AG09309 (cell line): ENCODE results near the gene CCDC187.

Source experiments
- DNase-seq: peaks from one replicate; pipeline ENCODE4 v3.0.0-alpha.2; 2010; ENCODE audit warnings: low read depth
- H3K4me3 ChIP-seq: 2 replicates; pipeline ENCODE4 v1.5.1; 2011; ENCODE audit warnings: mild to moderate bottlenecking, low read depth, low read length, moderate library complexity; ENCODE audit not compliant: control insufficient read depth
- CTCF ChIP-seq: IDR thresholded peaks from 2 replicates; pipeline ENCODE4 v1.5.1; 2011; ENCODE audit warnings: mild to moderate bottlenecking, low read depth, low read length, inconsistent platforms; ENCODE audit not compliant: insufficient read depth, control insufficient read depth; ENCODE audit errors: missing control alignments

Gene CCDC187

DNA sequence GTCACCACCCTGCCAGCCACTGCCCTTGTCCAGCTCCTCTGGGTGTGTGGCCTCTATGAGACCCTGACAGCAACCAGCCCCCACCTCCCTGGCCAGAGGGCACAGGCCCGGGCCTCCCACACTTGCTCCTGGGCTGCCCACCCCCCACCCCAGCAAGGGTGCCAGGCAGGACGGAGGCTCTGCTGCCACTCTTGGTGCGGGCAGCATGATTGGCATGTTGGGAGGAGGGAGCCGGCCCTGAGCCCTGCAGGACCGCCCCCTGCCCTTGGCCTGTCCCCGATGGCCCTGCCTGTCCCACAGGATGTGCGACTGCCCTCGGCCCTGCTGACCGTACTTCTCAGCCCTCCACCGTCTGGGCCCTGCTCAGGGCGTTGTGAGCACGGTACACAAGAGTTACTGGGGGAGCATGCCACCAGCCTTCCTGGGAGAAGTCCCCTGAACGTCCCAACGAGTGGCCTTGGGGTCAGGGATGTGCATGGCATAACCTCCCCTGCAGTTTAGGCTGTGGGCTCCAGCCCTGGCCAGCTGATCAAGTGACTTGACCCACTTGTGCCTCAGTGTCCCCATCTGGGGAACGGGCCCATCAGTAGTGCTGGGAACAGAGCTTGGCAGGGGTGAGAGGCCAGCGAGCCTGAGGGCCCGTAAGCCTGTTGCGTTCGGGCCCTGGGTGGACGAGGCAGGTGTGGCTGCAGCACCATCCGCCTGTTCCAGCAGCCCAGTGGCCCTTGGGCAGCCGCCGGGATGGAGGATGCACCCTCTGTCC, 39.4 kb upstream of the CCDC187 start:
- no peak for DNase-seq
- no peak overlapping the region for H3K4me3 ChIP-seq
- no peak for TF ChIP-seq CTCF

DNA sequence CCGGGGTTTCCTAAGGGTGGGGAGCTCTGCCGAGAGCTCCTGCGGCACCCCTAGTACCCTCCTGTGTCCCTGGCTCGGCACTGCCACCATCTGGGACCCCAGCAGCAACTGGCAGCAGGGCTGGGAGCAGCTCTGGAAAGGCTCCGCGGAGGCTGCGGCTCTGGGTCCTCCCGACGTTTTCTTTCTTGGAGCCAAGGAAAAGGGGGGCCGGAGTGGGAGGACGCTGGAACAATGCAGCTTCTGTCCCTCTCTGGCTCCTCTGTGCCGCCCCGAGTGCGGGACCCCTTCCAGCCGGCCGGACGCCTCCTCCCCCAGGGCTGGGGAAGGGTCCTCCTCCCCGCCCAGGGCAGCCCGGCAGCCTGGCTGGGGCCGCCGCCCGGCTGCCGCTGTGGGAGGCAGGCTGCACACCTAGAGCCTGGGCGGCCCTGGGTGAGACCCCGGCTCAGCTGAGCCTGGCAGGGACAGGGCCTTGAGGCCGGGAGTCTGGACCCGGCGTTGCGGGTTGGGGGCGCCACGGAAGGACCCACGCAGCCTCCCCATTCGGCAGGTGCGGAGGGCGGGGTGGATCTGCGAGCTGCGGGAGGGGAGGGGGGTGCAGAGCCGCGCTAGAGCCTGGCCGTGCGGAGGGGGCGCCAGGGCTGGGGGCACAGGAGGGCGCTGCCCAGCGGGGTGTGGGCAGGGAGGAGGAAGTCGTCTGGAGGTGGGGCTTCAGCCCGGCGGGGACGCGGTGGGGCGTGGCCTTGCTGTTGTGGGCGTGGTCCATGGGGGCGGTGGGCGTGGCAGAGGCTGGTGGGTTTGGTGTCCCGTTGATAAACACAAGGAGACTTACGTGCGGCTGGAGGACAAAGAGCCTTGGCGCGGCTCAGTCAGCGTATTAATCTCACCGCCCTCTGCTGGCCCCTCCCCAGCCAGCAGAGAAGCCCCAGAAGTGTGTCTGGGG, 38.6 kb upstream of the CCDC187 start:
- DNase-seq, result no peak
- no peak overlapping the region for H3K4me3 ChIP-seq
- TF ChIP-seq CTCF, result no peak

DNA sequence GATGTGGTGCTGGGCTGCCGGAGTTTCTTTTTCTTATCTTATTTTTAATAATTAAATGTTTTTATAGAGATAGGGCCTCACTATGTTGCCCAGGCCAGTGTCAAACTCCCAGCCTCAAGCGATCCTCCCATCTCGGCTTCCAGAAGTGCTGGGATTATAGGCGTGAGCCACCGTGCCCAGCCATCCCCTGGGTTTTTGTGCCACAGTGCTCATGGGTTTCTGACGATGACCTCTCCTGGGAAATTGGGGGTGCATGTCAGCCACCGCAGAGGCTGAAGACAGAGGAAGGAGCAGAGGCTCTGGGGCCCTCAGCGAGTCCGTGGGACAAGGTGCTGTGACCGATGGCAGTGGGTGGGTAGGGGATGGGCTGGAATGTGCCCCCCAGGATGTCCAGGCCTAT, 37.9 kb upstream of the CCDC187 start:
- TF ChIP-seq CTCF, result no peak
- no peak for DNase-seq
- H3K4me3 ChIP-seq, result no peak overlapping the region

DNA sequence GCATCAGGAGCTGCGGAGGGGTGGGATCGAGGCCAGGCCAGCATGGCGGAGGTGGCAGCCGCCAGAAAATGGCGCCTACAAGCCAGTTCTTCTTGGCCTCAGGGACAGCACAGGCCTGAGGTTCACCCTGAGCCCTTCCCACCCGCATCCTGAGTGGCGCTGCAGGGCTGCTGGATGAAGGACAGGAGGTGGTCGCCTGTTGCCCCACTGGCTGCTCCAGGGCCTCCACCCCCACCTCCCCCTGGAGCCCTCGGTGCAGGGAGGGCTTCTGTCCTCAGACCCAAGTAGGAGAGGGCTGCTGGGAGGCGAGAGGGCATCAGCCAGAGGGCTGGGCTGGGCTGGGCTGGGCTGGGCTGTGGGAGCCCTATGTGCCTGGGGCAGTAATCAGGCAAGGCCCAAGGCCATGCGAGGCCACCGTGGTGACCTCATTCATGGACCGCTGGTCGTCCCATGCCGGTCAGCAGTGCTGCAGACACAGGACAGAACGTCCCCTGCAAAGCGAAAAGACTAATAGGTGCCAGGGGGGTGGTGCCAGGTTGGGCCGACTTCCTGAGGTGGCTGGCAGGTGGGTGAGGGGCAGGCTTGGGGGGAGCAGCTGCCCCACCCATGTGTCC, 37.3 kb upstream of the CCDC187 start:
- H3K4me3 ChIP-seq, result no peak overlapping the region
- no peak for DNase-seq
- TF ChIP-seq CTCF, result no peak

GRCh38 chr9:136340356-136341041, 36.6 kb upstream of the CCDC187 start:
- DNase-seq, result no peak
- TF ChIP-seq CTCF, result no peak
- H3K4me3 ChIP-seq, result no peak overlapping the region

- DNase-seq, result no peak
- TF ChIP-seq CTCF, result no peak
- H3K4me3 ChIP-seq, result no peak overlapping the region
These were observed 36.0 kb upstream of the CCDC187 start for GRCh38 chr9:136339958-136340310.
